ENCODE measurements around the gene MINDY4.

Gene MINDY4

GRCh38 chr7:30915751-30916150 lies 144.5 kb downstream of the MINDY4 start:
- no peaks in the 10 kb centered on the region for H3K27me3 ChIP-seq (ENCODE audit: low read length)
- H3K36me3 ChIP-seq (ENCODE audit: low read length): no peaks in the 10 kb centered on the region
- no peak overlapping the region for H3K27ac ChIP-seq (ENCODE audit: low read depth, low read length)
- no peak for TF ChIP-seq CTCF (IDR thresholded peaks at IDR 0.05; ENCODE audit: insufficient read depth, low read length, poor library complexity, severe bottlenecking)
- H3K9me3 ChIP-seq (ENCODE audit: insufficient read depth, low read length): no peaks in the 10 kb centered on the region
- no peak overlapping the region for H2AFZ ChIP-seq (ENCODE audit: low read depth, low read length, severe bottlenecking)
- no peak overlapping the region for H3K4me2 ChIP-seq (ENCODE audit: low read depth, low read length, poor library complexity, severe bottlenecking)
- H3K9me2 ChIP-seq (replicated peaks; ENCODE audit: insufficient read depth, low read length): no peaks in the 10 kb centered on the region
- H3K79me2 ChIP-seq (ENCODE audit: insufficient read depth, low read length): no peaks in the 10 kb centered on the region
- H3K9ac ChIP-seq (ENCODE audit: low read length): no peak overlapping the region
- no peaks in the 10 kb centered on the region for H3F3A ChIP-seq (ENCODE audit: insufficient read depth)
- H3K4me3 ChIP-seq (ENCODE audit: insufficient read depth, low read length, poor library complexity, severe bottlenecking): no peak overlapping the region
- H4K20me1 ChIP-seq (ENCODE audit: low read depth, low read length): no peaks in the 10 kb centered on the region

GRCh38 chr7:30916255-30916654 lies 145.0 kb downstream of the MINDY4 start:
- no peak overlapping the region for H2AFZ ChIP-seq (ENCODE audit: low read depth, low read length, severe bottlenecking)
- H3K79me2 ChIP-seq (ENCODE audit: insufficient read depth, low read length): no peaks in the 10 kb centered on the region
- H3K9me3 ChIP-seq (ENCODE audit: insufficient read depth, low read length): no peaks in the 10 kb centered on the region
- H3K27me3 ChIP-seq (ENCODE audit: low read length): no peaks in the 10 kb centered on the region
- H3K9me2 ChIP-seq (replicated peaks; ENCODE audit: insufficient read depth, low read length): no peaks in the 10 kb centered on the region
- no peak overlapping the region for H3K27ac ChIP-seq (ENCODE audit: low read depth, low read length)
- H3K4me3 ChIP-seq (ENCODE audit: insufficient read depth, low read length, poor library complexity, severe bottlenecking): no peak overlapping the region
- no peak overlapping the region for H3K9ac ChIP-seq (ENCODE audit: low read length)
- no peaks in the 10 kb centered on the region for H4K20me1 ChIP-seq (ENCODE audit: low read depth, low read length)
- H3K4me2 ChIP-seq (ENCODE audit: low read depth, low read length, poor library complexity, severe bottlenecking): no peak overlapping the region
- H3F3A ChIP-seq (ENCODE audit: insufficient read depth): no peaks in the 10 kb centered on the region
- H3K36me3 ChIP-seq (ENCODE audit: low read length): no peaks in the 10 kb centered on the region
- no peak for TF ChIP-seq EZH2phosphoT487 (conservative IDR thresholded peaks at IDR 0.05; ENCODE audit: low read length)
- TF ChIP-seq CTCF (IDR thresholded peaks at IDR 0.05; ENCODE audit: insufficient read depth, low read length, poor library complexity, severe bottlenecking): no peak

GRCh38 chr7:30916767-30917166 lies 145.6 kb downstream of the MINDY4 start:
- Histone ChIP-seq H3F3A (ENCODE audit: insufficient read depth) (no peaks in the 10 kb centered on the region), H3K9me2 (replicated peaks; ENCODE audit: insufficient read depth, low read length) (no peaks in the 10 kb centered on the region), H4K20me1 (ENCODE audit: low read depth, low read length) (no peaks in the 10 kb centered on the region), H3K4me3 (ENCODE audit: insufficient read depth, low read length, poor library complexity, severe bottlenecking) (no peak overlapping the region), H2AFZ (ENCODE audit: low read depth, low read length, severe bottlenecking) (no peak overlapping the region), H3K9ac (ENCODE audit: low read length) (no peak overlapping the region), H3K79me2 (ENCODE audit: insufficient read depth, low read length) (no peaks in the 10 kb centered on the region), H3K27me3 (ENCODE audit: low read length) (no peaks in the 10 kb centered on the region), H3K27ac (ENCODE audit: low read depth, low read length) (no peak overlapping the region), H3K4me2 (ENCODE audit: low read depth, low read length, poor library complexity, severe bottlenecking) (no peak overlapping the region), H3K9me3 (ENCODE audit: insufficient read depth, low read length) (no peaks in the 10 kb centered on the region), H3K36me3 (ENCODE audit: low read length) (no peaks in the 10 kb centered on the region)
- TF ChIP-seq EZH2phosphoT487 (conservative IDR thresholded peaks at IDR 0.05; ENCODE audit: low read length) (no peak), CTCF (IDR thresholded peaks at IDR 0.05; ENCODE audit: insufficient read depth, low read length, poor library complexity, severe bottlenecking) (no peak)

Measured in SU-DHL-6 (cell line).